C4-2B (cell line): Measurements from ENCODE around the gene SLC30A2.

ENCODE experiments used
- CTCF ChIP-seq: fragments of 450-650 bp; conservative IDR thresholded peaks from 2 replicates; pipeline ENCODE4 v1.5.1; 2017; ENCODE audit warnings: mild to moderate bottlenecking
- ZFX ChIP-seq: fragments of 450-650 bp; IDR thresholded peaks from 2 replicates; pipeline ENCODE4 v1.6.1; 2017

GRCh38 chr1:26058052-26058595 is 12.2 kb upstream of the SLC30A2 start:
- TF ChIP-seq CTCF (no peak), ZFX (no peak)
